ENCODE results near the gene PXT1.
A peak's percentile ranks its signal among the peaks of the same experiment; 100 is the strongest.
"Not testable (repeated sequence)": the region's sequence is repeated elsewhere in the genome, so short reads cannot be mapped to it uniquely, and the experiment has no call there.

The PXT1 gene

GRCh38 chr6:36443471-36444428 is 1.1 kb upstream of the PXT1 start:
- FAIRE-seq, result no peak

- FAIRE-seq, result no peak
Measured at GRCh38 chr6:36442103-36442670, 467 bp downstream of the PXT1 start.

- peak; percentile 64 for FAIRE-seq
Measured at GRCh38 chr6:36441307-36441894, 1.3 kb downstream of the PXT1 start.

GRCh38 chr6:36436466-36436865 is 6.2 kb downstream of the PXT1 start:
- no peak for FAIRE-seq

- no peak for FAIRE-seq
Measured at GRCh38 chr6:36432151-36432671, 10.4 kb downstream of the PXT1 start.

GRCh38 chr6:36431197-36431596 is 11.5 kb downstream of the PXT1 start:
- no peak for FAIRE-seq

GRCh38 chr6:36430351-36430750 is 12.3 kb downstream of the PXT1 start:
- FAIRE-seq, result no peak

- FAIRE-seq, result no peak
Measured at GRCh38 chr6:36428911-36429310, 13.7 kb downstream of the PXT1 start.

- FAIRE-seq, result no peak
Measured at GRCh38 chr6:36426622-36427021, 16.0 kb downstream of the PXT1 start.

- FAIRE-seq, result no peak
Measured at GRCh38 chr6:36423101-36423824, 19.4 kb downstream of the PXT1 start.

- no peak for FAIRE-seq
Measured at GRCh38 chr6:36422714-36423100, 19.9 kb downstream of the PXT1 start.

- FAIRE-seq, result no peak
Measured at GRCh38 chr6:36419310-36419709, 23.3 kb downstream of the PXT1 start.

- FAIRE-seq, result no peak
Measured at GRCh38 chr6:36418558-36418957, 24.1 kb downstream of the PXT1 start.

- FAIRE-seq, result no peak
Measured at GRCh38 chr6:36414481-36414880, 28.2 kb downstream of the PXT1 start.

- no peak for FAIRE-seq
Measured at GRCh38 chr6:36413489-36414480, 28.9 kb downstream of the PXT1 start.

GRCh38 chr6:36409718-36410117 is 32.9 kb downstream of the PXT1 start:
- not testable (repeated sequence) for FAIRE-seq

- no peak for FAIRE-seq
Measured at GRCh38 chr6:36404164-36404563, 38.5 kb downstream of the PXT1 start.

GRCh38 chr6:36402481-36402880 is 40.2 kb downstream of the PXT1 start:
- FAIRE-seq, result no peak

- FAIRE-seq, result no peak
Measured at GRCh38 chr6:36399970-36400369, 42.7 kb downstream of the PXT1 start.

GRCh38 chr6:36392621-36393020 is 50.0 kb downstream of the PXT1 start:
- FAIRE-seq, result no peak

GRCh38 chr6:36389353-36389752 is 53.3 kb downstream of the PXT1 start:
- no peak for FAIRE-seq

Measured in colon (tissue), 2 donors.